ENCODE data around the gene ST3GAL6.

Gene ST3GAL6

GRCh38 chr3:98769448-98769847 is 6.3 kb downstream of the ST3GAL6 start (continued):
- TF ChIP-seq BCL6B (tag by site-specific recombination; IDR thresholded peaks at IDR 0.05) (no peak), ZNF48 (tag by site-specific recombination; IDR thresholded peaks at IDR 0.05) (no peak), ZNF670 (tag by site-specific recombination; IDR thresholded peaks at IDR 0.05; ENCODE audit: low read depth) (no peak)

GRCh38 chr3:98770261-98771039 is 7.3 kb downstream of the ST3GAL6 start:
- POLR2A ChIA-PET, result no interaction called here
- Histone ChIP-seq H3K4me1 (ENCODE audit: control insufficient read depth, insufficient read depth, low read length) (peaks cover 3% of the 10 kb centered on the region; the same call in 1 of the 2 replicates), H3K9me3 (ENCODE audit: control insufficient read depth, insufficient read depth, low read depth, low read length) (no peaks in the 10 kb centered on the region), H3K36me3 (ENCODE audit: control insufficient read depth in 2 of 2, insufficient read depth in 1 of 2, low read length in 2 of 2) (no peaks in the 10 kb centered on the region), H3K27ac (ENCODE audit: extremely low read depth, low read depth, low read length) (no peak overlapping the region), H3K4me3 (ENCODE audit: low read depth, low read length) (no peak overlapping the region)
- no peak for TF ChIP-seq ZNF138 (tag by site-specific recombination; IDR thresholded peaks at IDR 0.05; ENCODE audit: borderline replicate concordance)
- TF ChIP-seq TRIM28 (IDR thresholded peaks at IDR 0.05; ENCODE audit: borderline replicate concordance, low read length), result no peak
- CTCF ChIA-PET, result no interaction called here

- no peak overlapping the region for H3K4me3 ChIP-seq (ENCODE audit: low read depth, low read length)
- peaks cover 2% of the 10 kb centered on the region; the same call in 1 of the 2 replicates for H3K4me1 ChIP-seq (ENCODE audit: control insufficient read depth, insufficient read depth, low read length)
- TF ChIP-seq SCRT2 (tag by site-specific recombination; IDR thresholded peaks at IDR 0.05) (peak; percentile 49), ZNF658 (tag by site-specific recombination; IDR thresholded peaks at IDR 0.05) (no peak), ZBTB17 (tag by site-specific recombination; IDR thresholded peaks at IDR 0.05) (no peak)
- no peaks in the 10 kb centered on the region for H3K9me3 ChIP-seq (ENCODE audit: control insufficient read depth, insufficient read depth, low read depth, low read length)
- ChIA-PET CTCF (no interaction called here), POLR2A (no interaction called here)
- H3K36me3 ChIP-seq (ENCODE audit: control insufficient read depth in 2 of 2, insufficient read depth in 1 of 2, low read length in 2 of 2), result peaks cover 0 to 3% of the 10 kb centered on the region in 2 experiments; a peak in 1 of 3 replicates
- no peak overlapping the region for H3K27ac ChIP-seq (ENCODE audit: extremely low read depth, low read depth, low read length)
Observed at GRCh38 chr3:98772022-98772421, 8.9 kb downstream of the ST3GAL6 start.

GRCh38 chr3:98775459-98776139 is 12.5 kb downstream of the ST3GAL6 start:
- CTCF ChIA-PET, result no interaction called here
- Histone ChIP-seq H3K4me1 (ENCODE audit: control insufficient read depth, insufficient read depth, low read length) (no peaks in the 10 kb centered on the region), H3K27ac (ENCODE audit: extremely low read depth, low read depth, low read length) (no peak overlapping the region), H3K9me3 (ENCODE audit: control insufficient read depth, insufficient read depth, low read depth, low read length) (no peaks in the 10 kb centered on the region), H3K4me3 (ENCODE audit: low read depth, low read length) (no peak overlapping the region), H3K36me3 (ENCODE audit: control insufficient read depth in 2 of 2, insufficient read depth in 1 of 2, low read length in 2 of 2) (peaks cover 0 to 38% of the 10 kb centered on the region in 2 experiments; a peak in 1 of 3 replicates)
- POLR2A ChIA-PET, result no interaction called here
- TF ChIP-seq ZNF776 (tag by site-specific recombination; IDR thresholded peaks at IDR 0.05; ENCODE audit: borderline replicate concordance) (no peak), ZNF664 (tag by site-specific recombination; IDR thresholded peaks at IDR 0.05) (no peak), ZNF791 (tag by site-specific recombination; IDR thresholded peaks at IDR 0.05) (no peak), KLF8 (tag by site-specific recombination; IDR thresholded peaks at IDR 0.05) (no peak), SCRT2 (tag by site-specific recombination; IDR thresholded peaks at IDR 0.05) (no peak), PRDM2 (tag by site-specific recombination; IDR thresholded peaks at IDR 0.05; ENCODE audit: borderline replicate concordance) (no peak), ZNF280D (tag by site-specific recombination; IDR thresholded peaks at IDR 0.05) (no peak), ZNF174 (tag by site-specific recombination; IDR thresholded peaks at IDR 0.05) (no peak), ZNF37A (tag by site-specific recombination; IDR thresholded peaks at IDR 0.05) (no peak)

All from HEK293 (cell line).